GM18861 (cell line): ENCODE data around the gene ZDHHC8.
A peak's percentile ranks its signal among the peaks of the same experiment; 100 is the strongest.

ENCODE experiments used
- ATAC-seq: cut with Tn5 transposase; IDR thresholded peaks from one replicate; pipeline ENCODE4 v1.9.1; 2021; ENCODE audit not compliant: unreplicated experiment

ZDHHC8 gene

GRCh38 chr22:20113551-20114310 lies 17.9 kb upstream of the ZDHHC8 start:
- no peak for ATAC-seq

GRCh38 chr22:20114506-20115475 lies 16.8 kb upstream of the ZDHHC8 start:
- ATAC-seq: no peak

- no peak for ATAC-seq
Observed at GRCh38 chr22:20115691-20116375, 15.8 kb upstream of the ZDHHC8 start, which contains the start of gene RANBP1. TSS of gene RANBP1 (plus strand) at chr22:20116104. CDS start at chr22:20116185, 81 bp downstream.

GRCh38 chr22:20116376-20116950 lies 15.1 kb upstream of the ZDHHC8 start:
- no peak for ATAC-seq

- peak; percentile 67 for ATAC-seq
Observed at GRCh38 chr22:20116951-20117632, 14.5 kb upstream of the ZDHHC8 start, which contains the start of gene TRMT2A. TSS of gene TRMT2A (minus strand) at chr22:20117226. CDS start at chr22:20116906, 320 bp downstream.

DNA sequence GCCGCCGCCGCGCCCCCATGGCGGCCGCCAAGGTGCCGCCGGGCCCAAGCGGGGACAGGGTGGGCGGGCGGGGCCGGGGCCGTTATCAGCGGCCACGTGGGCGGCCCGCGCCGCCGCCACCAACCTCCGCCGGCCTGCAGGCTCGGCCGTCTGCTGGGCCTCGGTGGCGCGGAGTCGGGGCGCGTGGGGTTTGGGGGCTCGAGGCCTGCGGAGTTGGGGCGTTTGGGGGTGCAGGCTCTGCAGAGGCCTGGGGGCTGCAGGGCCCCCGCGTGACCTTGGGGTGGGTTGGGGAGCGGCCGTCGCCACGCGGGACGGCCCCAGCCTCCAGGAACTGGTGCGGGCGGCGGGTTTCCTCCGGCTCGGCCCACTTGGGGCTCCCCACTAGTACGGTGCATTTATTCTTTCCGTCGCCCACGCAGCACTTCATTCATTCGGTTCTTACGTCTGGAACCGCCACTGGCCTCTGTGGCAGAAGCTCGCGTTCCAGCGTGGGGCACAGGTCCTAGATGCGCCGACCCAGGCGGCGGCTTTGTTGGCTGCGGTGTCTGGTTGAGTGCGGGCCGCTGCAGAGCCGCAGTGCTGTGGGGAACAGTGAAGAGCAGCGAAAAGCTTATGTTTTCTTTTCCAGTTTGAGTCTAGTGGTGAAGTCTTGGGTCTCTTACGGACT lies 13.8 kb upstream of the ZDHHC8 start:
- ATAC-seq: peak; percentile 5

DNA sequence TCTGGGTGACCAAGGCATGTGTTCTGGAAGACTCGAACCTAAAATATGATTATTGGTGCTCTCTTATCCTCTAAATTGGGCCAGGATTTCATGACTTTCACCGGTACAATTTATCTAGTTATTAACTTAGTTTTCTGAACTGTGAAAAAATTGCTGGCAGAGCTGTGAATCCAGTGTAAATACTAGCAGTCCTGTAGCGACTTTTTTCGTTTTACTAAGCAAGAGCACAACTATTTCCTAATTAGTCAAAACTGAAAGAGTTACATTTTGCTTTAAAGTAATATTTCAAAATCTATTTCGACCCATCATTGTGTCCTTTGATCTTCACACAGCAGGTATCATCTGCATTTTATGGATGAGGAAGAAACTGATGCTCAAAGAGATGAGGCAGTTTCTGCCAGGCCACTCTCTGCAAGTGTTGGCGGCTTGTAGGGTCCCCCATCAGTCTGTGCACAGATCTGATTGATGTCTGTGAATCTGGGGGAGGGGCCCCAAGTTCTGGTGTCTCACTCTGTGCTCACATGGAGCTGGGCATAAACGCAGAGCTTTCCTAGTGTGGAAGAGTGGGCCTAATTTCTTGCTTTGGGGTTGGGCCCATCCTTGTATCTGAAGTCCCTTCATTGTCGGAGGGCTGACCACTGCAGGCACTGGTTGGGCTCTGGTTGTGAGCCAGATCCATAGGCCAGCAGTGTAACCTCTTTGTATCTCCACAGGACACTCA lies 13.1 kb upstream of the ZDHHC8 start:
- no peak for ATAC-seq

DNA sequence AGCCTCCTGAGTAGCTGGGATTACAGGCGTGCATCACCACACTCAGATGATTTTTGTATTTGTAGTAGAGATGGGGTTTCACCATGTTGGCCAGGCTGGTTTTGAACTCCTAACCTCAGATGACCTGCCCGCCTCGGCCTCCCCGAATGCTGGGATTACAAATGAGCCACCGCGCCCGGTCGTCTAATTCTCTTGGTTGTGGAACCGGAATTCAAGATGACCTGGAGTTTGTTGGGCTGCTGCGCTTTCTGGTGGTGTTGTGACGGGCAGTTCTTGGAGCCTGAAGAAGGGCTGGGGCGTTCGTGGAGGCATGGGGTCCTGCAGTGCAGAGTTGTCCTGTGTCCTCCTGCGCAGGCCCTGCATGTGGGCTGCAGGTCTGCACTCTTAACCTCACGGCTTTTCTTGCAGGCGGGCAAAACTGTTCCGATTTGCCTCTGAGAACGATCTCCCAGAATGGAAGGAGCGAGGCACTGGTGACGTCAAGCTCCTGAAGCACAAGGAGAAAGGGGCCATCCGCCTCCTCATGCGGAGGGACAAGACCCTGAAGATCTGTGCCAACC lies 9.7 kb upstream of the ZDHHC8 start:
- no peak for ATAC-seq

GRCh38 chr22:20123366-20124082 lies 8.1 kb upstream of the ZDHHC8 start:
- ATAC-seq: no peak

- ATAC-seq: no peak
Observed at GRCh38 chr22:20124083-20124787, 7.4 kb upstream of the ZDHHC8 start.

- no peak for ATAC-seq
Observed at GRCh38 chr22:20125201-20126174, 6.1 kb upstream of the ZDHHC8 start.

- no peak for ATAC-seq
Observed at GRCh38 chr22:20126284-20127029, 5.1 kb upstream of the ZDHHC8 start.

DNA sequence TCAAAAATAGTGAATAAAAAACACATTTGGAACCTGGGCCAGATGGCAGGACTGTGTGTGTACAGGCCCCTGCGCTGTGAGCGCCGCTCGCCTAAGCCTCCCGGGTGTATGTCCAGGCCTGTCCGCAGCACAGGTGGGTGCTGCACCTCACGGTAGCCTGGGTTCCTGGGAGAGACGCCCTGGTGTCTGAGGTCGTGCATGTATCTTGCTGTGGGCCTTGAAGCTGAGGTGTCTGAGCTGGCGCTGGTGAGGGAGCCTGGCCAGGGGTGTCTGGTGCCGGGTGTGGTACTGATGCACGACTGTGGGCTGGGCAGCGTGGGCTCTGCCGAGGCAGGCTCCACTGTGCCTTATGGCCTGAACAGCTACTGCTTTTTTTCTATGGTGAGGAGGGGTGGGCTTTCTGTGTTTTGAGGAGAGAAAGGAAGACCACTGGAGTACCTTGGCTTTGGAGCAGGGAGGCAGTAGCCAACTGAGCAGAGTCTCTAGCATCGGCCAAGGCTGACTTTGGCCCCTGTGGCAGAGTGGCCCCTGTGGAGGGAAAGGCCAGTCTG lies 4.2 kb upstream of the ZDHHC8 start:
- ATAC-seq: no peak

DNA sequence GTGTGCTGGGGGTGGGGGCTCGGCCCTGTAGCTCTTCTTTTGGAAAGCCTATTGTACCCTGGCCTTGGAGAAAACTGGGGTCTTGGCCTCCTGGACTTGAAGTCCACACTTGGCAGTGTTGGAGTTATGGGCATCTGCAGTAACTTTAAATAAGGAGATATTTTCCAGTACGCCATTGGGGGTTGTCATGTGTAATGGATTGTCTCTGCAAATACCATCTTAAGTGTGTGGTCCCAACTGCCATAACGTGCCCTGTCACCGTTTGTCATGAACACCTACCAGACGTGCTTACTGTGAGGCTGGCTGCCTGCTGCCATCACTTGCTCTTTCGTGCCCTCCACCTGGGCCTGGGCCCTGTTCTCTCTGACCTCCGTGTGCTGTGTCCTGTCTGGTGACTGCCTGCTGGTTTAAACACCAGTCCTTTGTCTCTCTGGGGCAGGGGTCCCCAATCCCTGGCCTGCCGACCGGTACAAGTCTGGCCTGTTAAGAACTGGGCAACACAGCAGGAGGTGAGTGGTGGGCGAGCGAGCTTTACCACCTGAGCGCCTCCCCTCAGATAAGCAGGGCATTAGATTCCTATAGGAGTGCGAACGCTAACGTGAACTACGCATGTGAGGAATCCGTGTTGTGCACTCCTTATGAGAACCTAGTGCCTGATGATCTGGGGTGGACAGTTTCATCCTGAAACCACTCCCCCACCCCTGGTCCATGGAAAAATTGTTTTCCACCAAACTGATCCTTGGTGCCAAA lies 3.6 kb upstream of the ZDHHC8 start:
- ATAC-seq: no peak

DNA sequence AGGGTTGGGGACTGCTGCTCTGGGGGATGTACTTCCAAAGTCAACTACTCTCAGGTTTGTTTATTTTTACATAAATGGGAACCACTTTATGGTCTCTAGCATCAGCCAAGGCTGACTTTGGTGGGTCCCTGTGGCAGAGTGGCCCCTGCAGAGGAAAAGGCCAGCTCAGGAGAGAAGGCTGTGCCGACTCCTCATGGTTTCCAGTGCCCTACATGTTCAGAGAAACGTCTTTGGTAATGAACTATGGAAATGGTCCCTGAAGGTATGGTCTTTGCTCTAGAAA lies 3.0 kb upstream of the ZDHHC8 start:
- ATAC-seq: no peak
